Endothelial cell (in vitro differentiated cells): ENCODE data around the gene SND1. TPM values are rescaled to one million over a fixed set of nuclear protein-coding genes. Genes with fewer than 3 reads are reported as not detected.

Experiments
- DNase-seq: peaks from one replicate; pipeline ENCODE4 v3.0.0; 2021; ENCODE audit warnings: low spot score
- H3K27ac Mint-ChIP-seq: one replicate; pipeline ENCODE4 v1.8.0; 2021; ENCODE audit warnings: mixed read lengths, inconsistent platforms; ENCODE audit not compliant: unreplicated experiment
- H3K27me3 Mint-ChIP-seq: one replicate; pipeline ENCODE4 v1.8.0; 2021; ENCODE audit warnings: mild to moderate bottlenecking, moderate library complexity, mixed read lengths, inconsistent platforms; ENCODE audit not compliant: unreplicated experiment
- H3K36me3 Mint-ChIP-seq: one replicate; pipeline ENCODE4 v1.8.0; 2021; ENCODE audit warnings: mild to moderate bottlenecking, low read depth, mixed read lengths, inconsistent platforms; ENCODE audit not compliant: unreplicated experiment
- H3K4me1 Mint-ChIP-seq: one replicate; pipeline ENCODE4 v1.8.0; 2021; ENCODE audit warnings: mild to moderate bottlenecking, mixed read lengths, inconsistent platforms; ENCODE audit not compliant: unreplicated experiment
- H3K4me3 Mint-ChIP-seq: one replicate; pipeline ENCODE4 v1.8.0; 2021; ENCODE audit warnings: mild to moderate bottlenecking, mixed read lengths, inconsistent platforms; ENCODE audit not compliant: unreplicated experiment
- H3K9me3 Mint-ChIP-seq: one replicate; pipeline ENCODE4 v1.8.0; 2021; ENCODE audit warnings: mixed read lengths, inconsistent platforms; ENCODE audit not compliant: unreplicated experiment
- total RNA-seq: library from RNA; stranded (reverse); fragmentation: NEBNext Ultra II Directional; extraction: Animal tissue kit (Norgen Biotek cat#: 25700); gene quantifications from one replicate; pipeline ENCODE4 v1.2.1, GENCODE V29; 2021; ENCODE audit not compliant: unreplicated experiment
- TF ChIP-seq, protein P1 (sequence below): fragments of 200-600 bp; sonication (generic); IDR thresholded peaks from one replicate; pipeline ENCODE4 v1.5.0; 2021; ENCODE audit warnings: antibody characterized with exemption; ENCODE audit not compliant: unreplicated experiment

The SND1 gene
- total RNA-seq, 1 donor from 2014 or later = 375 TPM

DNA sequence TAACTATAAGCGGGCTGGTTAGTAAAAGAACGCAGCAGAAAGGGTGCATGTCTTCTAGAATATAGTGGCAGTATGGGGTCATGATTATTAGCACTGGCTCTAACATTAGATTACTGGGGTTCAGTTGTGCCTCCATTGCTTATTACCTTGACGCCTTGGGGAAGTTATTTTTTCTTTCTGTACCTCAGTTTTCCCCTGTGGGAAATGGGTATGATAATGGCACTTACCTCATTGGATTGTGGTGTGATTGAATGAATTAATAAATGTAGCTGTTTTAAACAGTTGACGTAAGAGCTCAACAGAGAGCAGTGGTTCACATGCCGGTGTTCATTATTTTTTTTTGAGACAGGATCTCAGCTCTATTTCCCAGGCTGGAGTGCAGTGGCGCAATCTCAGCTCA, 262.7 kb downstream of the SND1 start:
- no peaks in the 10 kb centered on the region for H3K36me3 Mint-ChIP-seq
- no peak for DNase-seq
- H3K9me3 Mint-ChIP-seq = no peaks in the 10 kb centered on the region
- H3K27me3 Mint-ChIP-seq = peaks cover 3% of the 10 kb centered on the region
- no peak overlapping the region for H3K4me3 Mint-ChIP-seq
- no peak overlapping the region for H3K27ac Mint-ChIP-seq
- peaks cover 8% of the 10 kb centered on the region for H3K4me1 Mint-ChIP-seq
- TF ChIP-seq, protein P1, sequence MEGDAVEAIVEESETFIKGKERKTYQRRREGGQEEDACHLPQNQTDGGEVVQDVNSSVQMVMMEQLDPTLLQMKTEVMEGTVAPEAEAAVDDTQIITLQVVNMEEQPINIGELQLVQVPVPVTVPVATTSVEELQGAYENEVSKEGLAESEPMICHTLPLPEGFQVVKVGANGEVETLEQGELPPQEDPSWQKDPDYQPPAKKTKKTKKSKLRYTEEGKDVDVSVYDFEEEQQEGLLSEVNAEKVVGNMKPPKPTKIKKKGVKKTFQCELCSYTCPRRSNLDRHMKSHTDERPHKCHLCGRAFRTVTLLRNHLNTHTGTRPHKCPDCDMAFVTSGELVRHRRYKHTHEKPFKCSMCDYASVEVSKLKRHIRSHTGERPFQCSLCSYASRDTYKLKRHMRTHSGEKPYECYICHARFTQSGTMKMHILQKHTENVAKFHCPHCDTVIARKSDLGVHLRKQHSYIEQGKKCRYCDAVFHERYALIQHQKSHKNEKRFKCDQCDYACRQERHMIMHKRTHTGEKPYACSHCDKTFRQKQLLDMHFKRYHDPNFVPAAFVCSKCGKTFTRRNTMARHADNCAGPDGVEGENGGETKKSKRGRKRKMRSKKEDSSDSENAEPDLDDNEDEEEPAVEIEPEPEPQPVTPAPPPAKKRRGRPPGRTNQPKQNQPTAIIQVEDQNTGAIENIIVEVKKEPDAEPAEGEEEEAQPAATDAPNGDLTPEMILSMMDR = no peak

GRCh38 chr7:127916735-127917134, 264.7 kb downstream of the SND1 start:
- peaks cover 13% of the 10 kb centered on the region for H3K4me1 Mint-ChIP-seq
- H3K27ac Mint-ChIP-seq = no peak overlapping the region
- H3K36me3 Mint-ChIP-seq = peaks cover 4% of the 10 kb centered on the region
- no peaks in the 10 kb centered on the region for H3K27me3 Mint-ChIP-seq
- no peaks in the 10 kb centered on the region for H3K9me3 Mint-ChIP-seq
- H3K4me3 Mint-ChIP-seq = no peak overlapping the region
- no peak for DNase-seq
- TF ChIP-seq, protein P1 = no peak

GRCh38 chr7:127918130-127918529, 266.1 kb downstream of the SND1 start:
- TF ChIP-seq, protein P1 = no peak
- H3K27ac Mint-ChIP-seq = no peak overlapping the region
- H3K4me3 Mint-ChIP-seq = no peak overlapping the region
- DNase-seq = no peak
- H3K36me3 Mint-ChIP-seq = peaks cover 4% of the 10 kb centered on the region
- H3K27me3 Mint-ChIP-seq = no peaks in the 10 kb centered on the region
- H3K4me1 Mint-ChIP-seq = peaks cover 12% of the 10 kb centered on the region
- no peaks in the 10 kb centered on the region for H3K9me3 Mint-ChIP-seq

DNA sequence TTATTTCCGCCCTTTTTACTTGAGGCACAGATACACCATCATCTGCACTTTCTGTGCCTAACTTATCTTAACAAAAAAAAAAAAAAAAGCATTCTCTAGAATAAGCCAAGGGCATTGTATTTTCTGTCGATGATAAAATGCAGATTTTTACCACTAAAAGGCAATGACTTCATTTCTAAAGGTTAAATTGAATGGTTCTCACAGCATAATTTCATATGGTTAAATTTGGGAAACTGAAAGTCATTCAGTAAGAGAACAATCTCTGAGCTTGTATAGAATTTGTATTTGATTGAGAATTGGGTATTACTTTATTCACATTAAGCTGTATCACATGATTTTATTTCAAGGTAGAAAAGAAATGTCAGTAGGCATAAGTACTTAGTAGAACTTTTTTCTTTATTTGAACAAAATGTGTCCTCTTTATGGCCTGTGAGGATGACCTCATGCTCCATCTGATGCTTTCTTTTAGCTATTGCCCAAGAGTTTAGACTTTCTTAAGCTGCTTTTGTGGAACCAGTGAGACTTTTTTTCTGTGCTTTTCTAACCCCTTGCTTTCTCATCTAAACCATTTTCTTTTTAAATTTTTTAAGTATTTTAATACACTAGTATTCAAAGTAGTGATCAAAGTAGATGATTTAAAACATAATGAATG, 268.9 kb downstream of the SND1 start:
- no peak overlapping the region for H3K4me3 Mint-ChIP-seq
- peaks cover 4% of the 10 kb centered on the region for H3K36me3 Mint-ChIP-seq
- peaks cover 15% of the 10 kb centered on the region for H3K4me1 Mint-ChIP-seq
- DNase-seq = no peak
- H3K27ac Mint-ChIP-seq = no peak overlapping the region
- TF ChIP-seq, protein P1 = no peak
- no peaks in the 10 kb centered on the region for H3K27me3 Mint-ChIP-seq
- no peaks in the 10 kb centered on the region for H3K9me3 Mint-ChIP-seq

GRCh38 chr7:127922656-127923055, 270.7 kb downstream of the SND1 start:
- no peaks in the 10 kb centered on the region for H3K27me3 Mint-ChIP-seq
- TF ChIP-seq, protein P1 = no peak
- no peak for DNase-seq
- no peaks in the 10 kb centered on the region for H3K9me3 Mint-ChIP-seq
- peaks cover 4% of the 10 kb centered on the region for H3K36me3 Mint-ChIP-seq
- H3K27ac Mint-ChIP-seq = no peak overlapping the region
- peaks cover 26% of the 10 kb centered on the region for H3K4me1 Mint-ChIP-seq
- no peak overlapping the region for H3K4me3 Mint-ChIP-seq
